Ishikawa (cell line): ENCODE data around the gene ABCC3.

Source experiments
- CEBPB ChIP-seq: IDR thresholded peaks from 2 replicates; pipeline ENCODE4 v1.6.1; 2012
- CREB1 ChIP-seq: IDR thresholded peaks from 2 replicates; pipeline ENCODE4 v1.6.1; 2012; ENCODE audit warnings: low read depth
- EGR1 ChIP-seq: IDR thresholded peaks from 2 replicates; pipeline ENCODE4 v1.6.1; 2012
- EP300 ChIP-seq: IDR thresholded peaks from 2 replicates; pipeline ENCODE4 v1.6.1; 2012; ENCODE audit warnings: borderline replicate concordance
- FOXM1 ChIP-seq: IDR thresholded peaks from 2 replicates; pipeline ENCODE4 v1.6.1; 2012; ENCODE audit warnings: low read depth, borderline replicate concordance
- MAX ChIP-seq: IDR thresholded peaks from 2 replicates; pipeline ENCODE4 v1.6.1; 2012
- NFIC ChIP-seq: IDR thresholded peaks from 2 replicates; pipeline ENCODE4 v1.6.1; 2012
- RAD21 ChIP-seq: IDR thresholded peaks from 2 replicates; pipeline ENCODE4 v1.6.1; 2012; ENCODE audit warnings: low read depth
- REST ChIP-seq: IDR thresholded peaks from 2 replicates; pipeline ENCODE4 v1.6.1; 2012; ENCODE audit warnings: low read depth, mild to moderate bottlenecking
- TAF1 ChIP-seq: IDR thresholded peaks from 2 replicates; pipeline ENCODE4 v1.6.1; 2012; ENCODE audit warnings: low read depth, mild to moderate bottlenecking
- TCF12 ChIP-seq: IDR thresholded peaks from 2 replicates; pipeline ENCODE4 v1.6.1; 2012; ENCODE audit warnings: low read depth
- TEAD4 ChIP-seq: IDR thresholded peaks from 2 replicates; pipeline ENCODE4 v1.6.1; 2012
- USF1 ChIP-seq: IDR thresholded peaks from 2 replicates; pipeline ENCODE4 v1.6.1; 2012
- YY1 ChIP-seq: IDR thresholded peaks from 2 replicates; pipeline ENCODE4 v1.6.1; 2012; ENCODE audit warnings: low read depth
- ZBTB7A ChIP-seq: IDR thresholded peaks from 2 replicates; pipeline ENCODE4 v1.6.1; 2012; ENCODE audit warnings: low read depth

ABCC3 gene

GRCh38 chr17:50599606-50600005 lies 35.1 kb upstream of the ABCC3 start:
- TF ChIP-seq USF1 (no peak), FOXM1 (no peak), CREB1 (no peak), EGR1 (no peak), TCF12 (no peak), REST (no peak), EP300 (no peak), NFIC (no peak), CEBPB (no peak), TAF1 (no peak), TEAD4 (no peak), MAX (no peak), YY1 (no peak)

- no peak for TF ChIP-seq TAF1
- no peak for TF ChIP-seq EGR1
These were observed 32.8 kb upstream of the ABCC3 start for GRCh38 chr17:50601823-50602375.

GRCh38 chr17:50602836-50603235 lies 31.8 kb upstream of the ABCC3 start:
- TF ChIP-seq ZBTB7A (no peak), MAX (no peak), CEBPB (no peak), NFIC (no peak), EGR1 (no peak), FOXM1 (no peak), RAD21 (no peak), CREB1 (no peak), REST (no peak), YY1 (no peak), TEAD4 (no peak), TAF1 (no peak), USF1 (no peak), TCF12 (no peak), EP300 (no peak)

GRCh38 chr17:50603340-50603739 lies 31.3 kb upstream of the ABCC3 start:
- TF ChIP-seq USF1, result no peak
- no peak for TF ChIP-seq RAD21
- no peak for TF ChIP-seq TEAD4
- TF ChIP-seq EP300, result no peak
- TF ChIP-seq FOXM1, result no peak
- no peak for TF ChIP-seq NFIC
- TF ChIP-seq CEBPB, result no peak
- TF ChIP-seq TCF12, result no peak
- TF ChIP-seq EGR1, result no peak
- TF ChIP-seq CREB1, result no peak
- TF ChIP-seq YY1, result no peak

- no peak for TF ChIP-seq TAF1
- no peak for TF ChIP-seq REST
- TF ChIP-seq TCF12, result no peak
- TF ChIP-seq RAD21, result no peak
- TF ChIP-seq EP300, result no peak
These were observed 30.2 kb upstream of the ABCC3 start for GRCh38 chr17:50604513-50604912.
